Measurements from ENCODE around the gene KLHL30.

Gene KLHL30

GRCh38 chr2:238170386-238171071 is 32.1 kb downstream of the KLHL30 start:
- TF ChIP-seq EGR1 (IDR thresholded peaks at IDR 0.05) (no peak), TCF12 (IDR thresholded peaks at IDR 0.05; ENCODE audit: low read depth) (no peak)

- TF ChIP-seq CEBPB (IDR thresholded peaks at IDR 0.05), result peak; percentile 79
These were observed 32.6 kb downstream of the KLHL30 start for GRCh38 chr2:238171072-238171431.

- TF ChIP-seq CEBPB (IDR thresholded peaks at IDR 0.05), result no peak
- TF ChIP-seq CREB1 (IDR thresholded peaks at IDR 0.05; ENCODE audit: low read depth), result no peak
- no peak for TF ChIP-seq MAX (IDR thresholded peaks at IDR 0.05)
- TF ChIP-seq TAF1 (IDR thresholded peaks at IDR 0.05; ENCODE audit: low read depth), result no peak
- no peak for TF ChIP-seq NFIC (IDR thresholded peaks at IDR 0.05)
- no peak for TF ChIP-seq TCF12 (IDR thresholded peaks at IDR 0.05; ENCODE audit: low read depth)
- TF ChIP-seq ZBTB7A (IDR thresholded peaks at IDR 0.05; ENCODE audit: low read depth), result no peak
- TF ChIP-seq TEAD4 (IDR thresholded peaks at IDR 0.05), result no peak
- TF ChIP-seq FOXM1 (IDR thresholded peaks at IDR 0.05; ENCODE audit: borderline replicate concordance, low read depth), result no peak
- no peak for TF ChIP-seq USF1 (IDR thresholded peaks at IDR 0.05)
- TF ChIP-seq EGR1 (IDR thresholded peaks at IDR 0.05), result no peak
These were observed 33.2 kb downstream of the KLHL30 start for GRCh38 chr2:238171575-238172187.

- TF ChIP-seq EGR1 (IDR thresholded peaks at IDR 0.05) (no peak), TAF1 (IDR thresholded peaks at IDR 0.05; ENCODE audit: low read depth) (no peak)
These were observed 34.0 kb downstream of the KLHL30 start for GRCh38 chr2:238172439-238172838.

GRCh38 chr2:238173692-238174091 is 35.2 kb downstream of the KLHL30 start:
- TF ChIP-seq RAD21 (IDR thresholded peaks at IDR 0.05; ENCODE audit: low read depth), result peak; percentile 16; the same call in 1 of the 2 replicates
- TF ChIP-seq REST (IDR thresholded peaks at IDR 0.05; ENCODE audit: low read depth), result no peak

- TF ChIP-seq TCF12 (IDR thresholded peaks at IDR 0.05; ENCODE audit: low read depth), result no peak
- TF ChIP-seq YY1 (IDR thresholded peaks at IDR 0.05; ENCODE audit: low read depth), result no peak
- no peak for TF ChIP-seq REST (IDR thresholded peaks at IDR 0.05; ENCODE audit: low read depth)
- no peak for TF ChIP-seq EGR1 (IDR thresholded peaks at IDR 0.05)
- TF ChIP-seq MAX (IDR thresholded peaks at IDR 0.05), result no peak
- TF ChIP-seq CREB1 (IDR thresholded peaks at IDR 0.05; ENCODE audit: low read depth), result no peak
- no peak for TF ChIP-seq FOXM1 (IDR thresholded peaks at IDR 0.05; ENCODE audit: borderline replicate concordance, low read depth)
- no peak for TF ChIP-seq CEBPB (IDR thresholded peaks at IDR 0.05)
- no peak for TF ChIP-seq USF1 (IDR thresholded peaks at IDR 0.05)
- TF ChIP-seq ZBTB7A (IDR thresholded peaks at IDR 0.05; ENCODE audit: low read depth), result no peak
- TF ChIP-seq NFIC (IDR thresholded peaks at IDR 0.05), result no peak
- TF ChIP-seq TAF1 (IDR thresholded peaks at IDR 0.05; ENCODE audit: low read depth), result no peak
- no peak for TF ChIP-seq RAD21 (IDR thresholded peaks at IDR 0.05; ENCODE audit: low read depth)
- TF ChIP-seq TEAD4 (IDR thresholded peaks at IDR 0.05), result no peak
These were observed 35.8 kb downstream of the KLHL30 start for GRCh38 chr2:238174291-238174690.

GRCh38 chr2:238174701-238175100 is 36.2 kb downstream of the KLHL30 start:
- no peak for TF ChIP-seq FOXM1 (IDR thresholded peaks at IDR 0.05; ENCODE audit: borderline replicate concordance, low read depth)
- no peak for TF ChIP-seq TCF12 (IDR thresholded peaks at IDR 0.05; ENCODE audit: low read depth)
- TF ChIP-seq NFIC (IDR thresholded peaks at IDR 0.05), result no peak
- TF ChIP-seq YY1 (IDR thresholded peaks at IDR 0.05; ENCODE audit: low read depth), result no peak
- no peak for TF ChIP-seq TEAD4 (IDR thresholded peaks at IDR 0.05)
- no peak for TF ChIP-seq EGR1 (IDR thresholded peaks at IDR 0.05)
- TF ChIP-seq RAD21 (IDR thresholded peaks at IDR 0.05; ENCODE audit: low read depth), result no peak
- no peak for TF ChIP-seq REST (IDR thresholded peaks at IDR 0.05; ENCODE audit: low read depth)
- no peak for TF ChIP-seq ZBTB7A (IDR thresholded peaks at IDR 0.05; ENCODE audit: low read depth)
- no peak for TF ChIP-seq CREB1 (IDR thresholded peaks at IDR 0.05; ENCODE audit: low read depth)
- no peak for TF ChIP-seq CEBPB (IDR thresholded peaks at IDR 0.05)
- TF ChIP-seq EP300 (IDR thresholded peaks at IDR 0.05; ENCODE audit: borderline replicate concordance), result no peak
- no peak for TF ChIP-seq MAX (IDR thresholded peaks at IDR 0.05)
- no peak for TF ChIP-seq USF1 (IDR thresholded peaks at IDR 0.05)
- no peak for TF ChIP-seq TAF1 (IDR thresholded peaks at IDR 0.05; ENCODE audit: low read depth)

Data from Ishikawa (cell line).